ENCODE results near the gene LINGO4.

DNA sequence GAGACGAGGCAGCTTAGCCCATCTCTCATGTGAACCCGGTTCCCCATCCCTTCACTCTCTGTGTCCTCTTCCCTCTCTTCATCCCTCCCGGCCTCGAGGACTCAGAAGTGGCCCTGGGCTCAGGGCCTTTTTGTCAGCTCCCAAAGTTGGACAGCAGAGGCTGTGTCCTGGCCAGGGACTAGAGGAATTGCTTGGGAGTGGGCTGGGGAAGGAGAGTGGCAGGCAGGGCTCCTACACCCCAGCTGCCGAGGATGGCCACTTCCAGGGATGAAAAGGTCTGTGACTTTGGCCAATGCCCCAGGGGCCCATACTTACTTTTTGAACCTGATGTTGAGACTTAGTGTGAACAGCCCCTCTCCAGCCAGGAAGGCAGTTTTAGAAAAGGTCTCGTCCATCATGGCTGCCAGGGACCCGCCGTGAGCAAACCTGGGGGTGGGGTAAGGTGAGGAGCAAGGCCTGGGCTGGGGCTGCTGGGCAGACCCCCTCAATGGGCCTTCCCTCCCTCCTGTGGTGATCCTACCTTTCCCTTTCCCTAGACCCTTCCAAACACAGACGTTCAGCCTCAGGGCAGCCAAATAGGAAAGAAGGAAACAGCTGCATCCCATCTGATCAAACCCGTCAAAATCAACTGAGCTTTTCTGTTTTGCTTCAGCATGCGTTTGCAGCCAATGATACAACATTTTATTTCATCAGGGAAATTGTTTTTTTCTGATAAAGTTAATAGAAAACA is 42.8 kb upstream of the LINGO4 start:
- TF ChIP-seq, protein P1, sequence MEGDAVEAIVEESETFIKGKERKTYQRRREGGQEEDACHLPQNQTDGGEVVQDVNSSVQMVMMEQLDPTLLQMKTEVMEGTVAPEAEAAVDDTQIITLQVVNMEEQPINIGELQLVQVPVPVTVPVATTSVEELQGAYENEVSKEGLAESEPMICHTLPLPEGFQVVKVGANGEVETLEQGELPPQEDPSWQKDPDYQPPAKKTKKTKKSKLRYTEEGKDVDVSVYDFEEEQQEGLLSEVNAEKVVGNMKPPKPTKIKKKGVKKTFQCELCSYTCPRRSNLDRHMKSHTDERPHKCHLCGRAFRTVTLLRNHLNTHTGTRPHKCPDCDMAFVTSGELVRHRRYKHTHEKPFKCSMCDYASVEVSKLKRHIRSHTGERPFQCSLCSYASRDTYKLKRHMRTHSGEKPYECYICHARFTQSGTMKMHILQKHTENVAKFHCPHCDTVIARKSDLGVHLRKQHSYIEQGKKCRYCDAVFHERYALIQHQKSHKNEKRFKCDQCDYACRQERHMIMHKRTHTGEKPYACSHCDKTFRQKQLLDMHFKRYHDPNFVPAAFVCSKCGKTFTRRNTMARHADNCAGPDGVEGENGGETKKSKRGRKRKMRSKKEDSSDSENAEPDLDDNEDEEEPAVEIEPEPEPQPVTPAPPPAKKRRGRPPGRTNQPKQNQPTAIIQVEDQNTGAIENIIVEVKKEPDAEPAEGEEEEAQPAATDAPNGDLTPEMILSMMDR (IDR thresholded peaks at IDR 0.05), result no peak
- no peak for TF ChIP-seq POLR2A (IDR thresholded peaks at IDR 0.05)
